Breast epithelium (tissue), 3 donors: ENCODE measurements around the gene PTPRG.

Experiments
- POLR2A ChIP-seq: fragments of 450-650 bp; IDR thresholded peaks from one replicate; pipeline ENCODE4 v1.6.1; 2016; ENCODE audit warnings: antibody characterized with exemption, mild to moderate bottlenecking, moderate library complexity
- POLR2AphosphoS5 ChIP-seq, 3 donors: sonication (generic); formaldehyde crosslinking; IDR thresholded peaks; one replicate each; pipeline ENCODE4 v1.6.1; 2017; ENCODE audit warnings: antibody characterized with exemption in 3 of 3
- TF ChIP-seq, protein P1 (sequence below), 3 donors: fragments of 450-650 bp; IDR thresholded peaks; one replicate each; pipeline ENCODE4 v1.5.1; 2016 to 2017; ENCODE audit warnings: antibody characterized with exemption in 3 of 3, mild to moderate bottlenecking in 3 of 3, moderate library complexity in 3 of 3

DNA sequence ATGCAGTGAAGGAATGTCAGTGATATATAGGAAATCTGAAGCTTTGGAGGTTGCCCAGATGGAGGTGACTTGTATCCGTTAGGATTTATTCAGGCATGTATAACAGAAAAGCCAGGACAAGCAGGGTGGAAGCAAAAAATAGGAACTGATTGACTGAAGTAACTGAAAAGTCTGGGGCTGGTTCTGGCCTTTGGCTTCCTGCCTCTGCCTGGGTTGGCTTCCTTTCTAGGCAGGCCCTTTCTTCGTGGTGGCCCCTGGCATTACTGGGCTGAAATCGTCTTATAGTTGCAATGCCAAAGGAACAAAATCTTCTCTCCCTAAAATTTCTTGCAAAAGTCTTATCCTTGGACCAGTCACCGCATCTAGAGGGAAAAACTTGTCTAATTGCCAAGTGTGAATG, 386.1 kb downstream of the PTPRG start:
- TF ChIP-seq, protein P1, sequence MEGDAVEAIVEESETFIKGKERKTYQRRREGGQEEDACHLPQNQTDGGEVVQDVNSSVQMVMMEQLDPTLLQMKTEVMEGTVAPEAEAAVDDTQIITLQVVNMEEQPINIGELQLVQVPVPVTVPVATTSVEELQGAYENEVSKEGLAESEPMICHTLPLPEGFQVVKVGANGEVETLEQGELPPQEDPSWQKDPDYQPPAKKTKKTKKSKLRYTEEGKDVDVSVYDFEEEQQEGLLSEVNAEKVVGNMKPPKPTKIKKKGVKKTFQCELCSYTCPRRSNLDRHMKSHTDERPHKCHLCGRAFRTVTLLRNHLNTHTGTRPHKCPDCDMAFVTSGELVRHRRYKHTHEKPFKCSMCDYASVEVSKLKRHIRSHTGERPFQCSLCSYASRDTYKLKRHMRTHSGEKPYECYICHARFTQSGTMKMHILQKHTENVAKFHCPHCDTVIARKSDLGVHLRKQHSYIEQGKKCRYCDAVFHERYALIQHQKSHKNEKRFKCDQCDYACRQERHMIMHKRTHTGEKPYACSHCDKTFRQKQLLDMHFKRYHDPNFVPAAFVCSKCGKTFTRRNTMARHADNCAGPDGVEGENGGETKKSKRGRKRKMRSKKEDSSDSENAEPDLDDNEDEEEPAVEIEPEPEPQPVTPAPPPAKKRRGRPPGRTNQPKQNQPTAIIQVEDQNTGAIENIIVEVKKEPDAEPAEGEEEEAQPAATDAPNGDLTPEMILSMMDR (IDR thresholded peaks at IDR 0.05) = no peak
- TF ChIP-seq POLR2AphosphoS5 (IDR thresholded peaks at IDR 0.05) = no peak
- TF ChIP-seq POLR2A = no peak
